OCI-LY1 (cell line): ENCODE measurements around the gene MTFMT.

Experiments used
- EZH2 ChIP-seq: fragments of 200-600 bp; sonication (generic), shearing (Covaris generic); IDR thresholded peaks from 2 replicates; pipeline ENCODE4 v1.8.0; 2017; ENCODE audit warnings: borderline replicate concordance, mixed run types, mild to moderate bottlenecking, antibody characterized with exemption, low read length, moderate library complexity, mixed read lengths
- TF ChIP-seq, protein P1 (sequence below): fragments of 200-600 bp; sonication (generic), shearing (Covaris generic); IDR thresholded peaks from 2 replicates; pipeline ENCODE4 v1.5.1; 2017; ENCODE audit warnings: mild to moderate bottlenecking, antibody characterized with exemption, low read length, moderate library complexity, mixed read lengths

DNA sequence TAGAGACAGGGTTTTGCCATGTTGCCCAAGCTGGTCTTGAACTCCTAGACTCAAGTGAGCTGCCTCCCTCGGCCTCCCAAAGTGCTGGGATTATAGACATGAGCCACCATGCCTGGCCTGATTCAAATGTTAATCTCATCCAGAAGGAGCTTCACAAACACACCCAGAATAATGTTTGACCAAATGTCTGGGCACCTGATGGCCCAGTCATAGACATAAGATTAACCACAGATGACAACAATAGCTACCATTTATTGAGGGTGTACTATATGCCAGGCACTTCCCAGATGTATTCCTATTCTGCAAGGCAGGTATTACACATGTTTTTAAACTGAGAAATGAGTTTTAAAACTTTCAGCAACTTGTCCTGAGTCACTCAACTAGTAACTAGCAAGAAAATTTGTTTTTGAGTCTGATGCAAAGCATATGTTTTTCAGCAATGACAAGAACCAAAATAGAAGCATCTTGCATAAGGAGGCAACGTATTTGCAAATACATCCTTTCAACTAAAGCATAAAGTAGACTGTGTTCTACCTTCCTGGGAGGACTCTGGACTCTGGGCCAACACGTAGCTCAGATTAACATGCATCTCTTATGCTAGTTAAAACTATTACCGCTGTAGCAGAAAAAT, 31.6 kb downstream of the MTFMT start:
- TF ChIP-seq, protein P1, sequence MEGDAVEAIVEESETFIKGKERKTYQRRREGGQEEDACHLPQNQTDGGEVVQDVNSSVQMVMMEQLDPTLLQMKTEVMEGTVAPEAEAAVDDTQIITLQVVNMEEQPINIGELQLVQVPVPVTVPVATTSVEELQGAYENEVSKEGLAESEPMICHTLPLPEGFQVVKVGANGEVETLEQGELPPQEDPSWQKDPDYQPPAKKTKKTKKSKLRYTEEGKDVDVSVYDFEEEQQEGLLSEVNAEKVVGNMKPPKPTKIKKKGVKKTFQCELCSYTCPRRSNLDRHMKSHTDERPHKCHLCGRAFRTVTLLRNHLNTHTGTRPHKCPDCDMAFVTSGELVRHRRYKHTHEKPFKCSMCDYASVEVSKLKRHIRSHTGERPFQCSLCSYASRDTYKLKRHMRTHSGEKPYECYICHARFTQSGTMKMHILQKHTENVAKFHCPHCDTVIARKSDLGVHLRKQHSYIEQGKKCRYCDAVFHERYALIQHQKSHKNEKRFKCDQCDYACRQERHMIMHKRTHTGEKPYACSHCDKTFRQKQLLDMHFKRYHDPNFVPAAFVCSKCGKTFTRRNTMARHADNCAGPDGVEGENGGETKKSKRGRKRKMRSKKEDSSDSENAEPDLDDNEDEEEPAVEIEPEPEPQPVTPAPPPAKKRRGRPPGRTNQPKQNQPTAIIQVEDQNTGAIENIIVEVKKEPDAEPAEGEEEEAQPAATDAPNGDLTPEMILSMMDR = no peak
- no peak for TF ChIP-seq EZH2
